GM21447 (cell line): ENCODE data around the gene CDC42SE1.
A peak's percentile ranks its signal among the peaks of the same experiment; 100 is the strongest.
"Not testable (repeated sequence)": the region's sequence is repeated elsewhere in the genome, so short reads cannot be mapped to it uniquely, and the experiment has no call there.

ENCODE experiments used
- ATAC-seq: cut with Tn5 transposase; IDR thresholded peaks from one replicate; pipeline ENCODE4 v1.9.1; 2021; ENCODE audit not compliant: unreplicated experiment

CDC42SE1 gene

GRCh38 chr1:151059109-151060006 lies at the start of gene CDC42SE1:
TSS of gene CDC42SE1 (minus strand) at chr1:151059622. CDS start at chr1:151055730, 3,892 bp downstream.
- ATAC-seq = peak; percentile 65

- no peak for ATAC-seq
Measured at GRCh38 chr1:151108331-151108730, 48.9 kb upstream of the CDC42SE1 start.

GRCh38 chr1:151106894-151107293 lies 47.5 kb upstream of the CDC42SE1 start:
- no peak for ATAC-seq

GRCh38 chr1:151104630-151105029 lies 45.2 kb upstream of the CDC42SE1 start:
- ATAC-seq = no peak

GRCh38 chr1:151098126-151098525 lies 38.7 kb upstream of the CDC42SE1 start:
- ATAC-seq = no peak

GRCh38 chr1:151097426-151097825 lies 38.0 kb upstream of the CDC42SE1 start:
- ATAC-seq = not testable (repeated sequence)

GRCh38 chr1:151085953-151086559 lies 26.6 kb upstream of the CDC42SE1 start:
- no peak for ATAC-seq

GRCh38 chr1:151072224-151072623 lies 12.8 kb upstream of the CDC42SE1 start:
- ATAC-seq = no peak

- peak; percentile 76 for ATAC-seq
Measured at GRCh38 chr1:151070474-151071276, 11.3 kb upstream of the CDC42SE1 start, which contains the start of gene GABPB2. TSS of gene GABPB2 (plus strand) at chr1:151070761. CDS start at chr1:151088190, 17,429 bp downstream.

- ATAC-seq = no peak
Measured at GRCh38 chr1:151069103-151069486, 9.7 kb upstream of the CDC42SE1 start.

- ATAC-seq = no peak
Measured at GRCh38 chr1:151067185-151067584, 7.8 kb upstream of the CDC42SE1 start.

GRCh38 chr1:151065089-151065645 lies 5.7 kb upstream of the CDC42SE1 start:
- no peak for ATAC-seq

GRCh38 chr1:151062741-151063371 lies 3.4 kb upstream of the CDC42SE1 start:
- ATAC-seq = no peak

GRCh38 chr1:151061704-151062103 lies 2.3 kb upstream of the CDC42SE1 start:
- no peak for ATAC-seq

- ATAC-seq = no peak
Measured at GRCh38 chr1:151060657-151061421, 1.4 kb upstream of the CDC42SE1 start.

GRCh38 chr1:151060007-151060656 lies 710 bp upstream of the CDC42SE1 start, which contains the start of gene MLLT11:
TSS of gene MLLT11 (plus strand) at chr1:151060397. CDS start at chr1:151067225, 6,828 bp downstream.
- no peak for ATAC-seq

GRCh38 chr1:151058692-151059091 lies 730 bp downstream of the CDC42SE1 start:
- ATAC-seq = no peak

- no peak for ATAC-seq
Measured at GRCh38 chr1:151056149-151056548, 3.3 kb downstream of the CDC42SE1 start.

GRCh38 chr1:151055581-151055980 lies 3.8 kb downstream of the CDC42SE1 start:
- no peak for ATAC-seq
